Fibroblast of lung (primary cell): ENCODE data around the gene FHIT. TPM values are rescaled to one million over a fixed set of nuclear protein-coding genes. Genes with fewer than 3 reads are reported as not detected.

ENCODE experiments used
- DNase-seq, 2 donors: peaks; one replicate each; pipeline versions ENCODE4 v3.0.0 to v3.0.0-alpha.2; 2010; ENCODE audit warnings: low read depth in 2 of 2
- H2AFZ ChIP-seq: 2 replicates; pipeline ENCODE4 v1.5.1; 2012; ENCODE audit warnings: low read length, control low read depth, inconsistent platforms
- H3K27ac ChIP-seq: 2 replicates; pipeline ENCODE4 v1.5.1; 2011; ENCODE audit warnings: low read length, control low read depth; ENCODE audit not compliant: insufficient read depth
- H3K27me3 ChIP-seq: 2 replicates; pipeline ENCODE4 v1.5.1; 2011; ENCODE audit warnings: mild to moderate bottlenecking, low read length; ENCODE audit not compliant: control insufficient read depth, insufficient read depth
- H3K36me3 ChIP-seq: 2 replicates; pipeline ENCODE4 v1.5.1; 2011; ENCODE audit warnings: low read length; ENCODE audit not compliant: control insufficient read depth, insufficient read depth
- H3K4me1 ChIP-seq: 2 replicates; pipeline ENCODE4 v1.5.1; 2011; ENCODE audit warnings: low read length; ENCODE audit not compliant: control insufficient read depth, insufficient read depth; ENCODE audit errors: extremely low read depth
- H3K4me2 ChIP-seq: 2 replicates; pipeline ENCODE4 v1.5.1; 2011; ENCODE audit warnings: low read length, control low read depth; ENCODE audit not compliant: insufficient read depth; ENCODE audit errors: extremely low read depth
- H3K4me3 ChIP-seq, 4 experiments: fragments of 200-600 bp in 1 of 4; sonication (generic) in 1 of 4; replicated peaks in 1 of 4; 2 replicates each; pipeline ENCODE4 v1.5.1; 2011 to 2016; ENCODE audit warnings: low read length in 4 of 4, low read depth in 3 of 4, mild to moderate bottlenecking in 3 of 4, control low read depth in 2 of 4, inconsistent platforms in 1 of 4, mixed read lengths in 1 of 4; ENCODE audit not compliant: insufficient read depth in 1 of 4; ENCODE audit errors: control extremely low read depth in 1 of 4
- H3K79me2 ChIP-seq: 2 replicates; pipeline ENCODE4 v1.5.1; 2012; ENCODE audit warnings: mild to moderate bottlenecking, low read length, inconsistent platforms; ENCODE audit not compliant: control insufficient read depth, insufficient read depth
- H3K9ac ChIP-seq: 2 replicates; pipeline ENCODE4 v1.5.1; 2011; ENCODE audit warnings: mild to moderate bottlenecking, low read length, control low read depth; ENCODE audit not compliant: insufficient read depth
- H3K9me3 ChIP-seq: 2 replicates; pipeline ENCODE4 v1.5.1; 2012; ENCODE audit warnings: low read depth, low read length; ENCODE audit not compliant: control insufficient read depth, insufficient read depth
- H4K20me1 ChIP-seq: 2 replicates; pipeline ENCODE4 v1.5.1; 2011; ENCODE audit warnings: low read length; ENCODE audit not compliant: control insufficient read depth, insufficient read depth; ENCODE audit errors: extremely low read depth
- CTCF ChIP-seq, 2 donors: IDR thresholded peaks in 1 of 2; conservative IDR thresholded peaks in 1 of 2; 1 replicate in 1 of 2; 2 replicates in 1 of 2; pipeline ENCODE4 v1.5.1; 2011 to 2012; ENCODE audit warnings: low read length in 2 of 2, control low read depth in 1 of 2, inconsistent platforms in 1 of 2, low read depth in 1 of 2, mild to moderate bottlenecking in 1 of 2
- EZH2 ChIP-seq: IDR thresholded peaks from 2 replicates; pipeline ENCODE4 v1.5.1; 2012; ENCODE audit warnings: low read length, control low read depth, mild to moderate bottlenecking; ENCODE audit errors: missing control alignments
- polyA plus RNA-seq, 2 donors: library from polyadenylated mRNA; depleted of rRNA in 1 of 2; stranded (reverse) in 1 of 2; unstranded in 1 of 2; fragments of >200 nt; gene quantifications; 2 replicates each; pipeline ENCODE4 v1.2.1, GENCODE V29; 2011 to 2012; ENCODE audit warnings: missing spikeins in 1 of 2
- total RNA-seq: library from RNA; depleted of rRNA; stranded (reverse); fragments of >200 nt; gene quantifications from 2 replicates; pipeline ENCODE4 v1.2.1, GENCODE V29; 2014

The FHIT gene
- total and polyA plus RNA-seq, 2 donors (not counting 1 experiment from before 2014, with no cell fraction given), result 0.79 to 2.1 TPM

DNA sequence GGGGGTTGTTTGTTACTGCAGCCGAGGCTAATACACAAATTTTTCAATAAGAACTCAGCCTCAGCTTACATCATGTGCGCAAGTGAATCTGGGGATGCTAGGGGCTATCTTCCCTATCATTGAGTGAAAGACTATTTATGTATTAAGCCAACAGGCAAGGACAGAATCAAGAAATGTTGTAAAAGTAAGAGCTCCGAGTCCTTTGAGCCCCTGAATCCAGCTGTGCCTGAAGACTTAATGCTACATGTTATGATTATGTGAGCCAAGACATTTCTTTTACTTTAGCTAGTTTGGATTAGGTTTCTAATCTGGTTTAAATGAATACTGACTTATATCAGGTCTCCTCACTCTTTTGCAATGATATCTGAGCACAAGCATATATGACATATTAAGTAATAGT is 1418.5 kb downstream of the FHIT start:
- H3K27ac ChIP-seq, result no peak overlapping the region
- no peaks in the 10 kb centered on the region for H3K4me1 ChIP-seq
- no peaks in the 10 kb centered on the region for H3K9me3 ChIP-seq
- TF ChIP-seq EZH2 (no peak), CTCF (conservative IDR thresholded peaks at IDR 0.05 in 1 of 2, IDR thresholded peaks at IDR 0.05 in 1 of 2; ENCODE audit: low read depth in 1 of 2, low read length in 2 of 2) (no peak)
- no peaks in the 10 kb centered on the region for H3K36me3 ChIP-seq
- H2AFZ ChIP-seq, result no peak overlapping the region
- no peak for DNase-seq
- no peaks in the 10 kb centered on the region for H3K27me3 ChIP-seq
- H4K20me1 ChIP-seq, result no peaks in the 10 kb centered on the region
- no peak overlapping the region for H3K4me3 ChIP-seq
- no peak overlapping the region for H3K4me2 ChIP-seq
- no peak overlapping the region for H3K9ac ChIP-seq
- no peaks in the 10 kb centered on the region for H3K79me2 ChIP-seq

DNA sequence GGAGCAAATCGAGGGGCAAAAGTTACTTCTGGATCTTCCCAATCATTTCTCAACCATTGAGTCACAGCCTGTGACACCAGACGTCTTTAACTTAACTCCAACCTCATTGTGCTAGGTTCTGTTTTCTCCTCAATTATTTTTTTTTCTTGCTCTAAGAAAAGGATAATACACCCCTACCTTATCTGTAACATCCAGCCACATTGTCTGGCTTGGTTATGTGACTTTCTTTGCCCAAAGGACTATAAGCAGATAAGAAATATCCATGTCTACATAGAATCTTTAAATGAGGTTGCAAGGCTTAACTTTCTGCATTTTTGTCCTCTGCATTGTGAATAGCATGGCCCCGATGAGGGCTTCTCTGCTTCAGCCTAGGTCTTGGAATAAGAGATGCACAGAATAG is 1419.0 kb downstream of the FHIT start:
- Histone ChIP-seq H3K27ac (no peak overlapping the region), H3K4me2 (no peak overlapping the region), H3K36me3 (no peaks in the 10 kb centered on the region), H2AFZ (no peak overlapping the region), H3K4me3 (no peak overlapping the region), H3K9ac (no peak overlapping the region), H4K20me1 (no peaks in the 10 kb centered on the region), H3K79me2 (no peaks in the 10 kb centered on the region), H3K9me3 (no peaks in the 10 kb centered on the region), H3K4me1 (no peaks in the 10 kb centered on the region), H3K27me3 (no peaks in the 10 kb centered on the region)
- no peak for TF ChIP-seq EZH2
- no peak for TF ChIP-seq CTCF (conservative IDR thresholded peaks at IDR 0.05 in 1 of 2, IDR thresholded peaks at IDR 0.05 in 1 of 2; ENCODE audit: low read depth in 1 of 2, low read length in 2 of 2)
- DNase-seq, result no peak

GRCh38 chr3:59831394-59831793 is 1419.9 kb downstream of the FHIT start:
- Histone ChIP-seq H3K36me3 (no peaks in the 10 kb centered on the region), H3K4me2 (no peak overlapping the region), H3K27ac (no peak overlapping the region), H3K4me3 (no peak overlapping the region), H2AFZ (no peak overlapping the region), H3K9me3 (no peaks in the 10 kb centered on the region), H3K27me3 (no peaks in the 10 kb centered on the region), H3K79me2 (no peaks in the 10 kb centered on the region), H4K20me1 (no peaks in the 10 kb centered on the region), H3K9ac (no peak overlapping the region), H3K4me1 (no peaks in the 10 kb centered on the region)
- TF ChIP-seq CTCF (conservative IDR thresholded peaks at IDR 0.05 in 1 of 2, IDR thresholded peaks at IDR 0.05 in 1 of 2; ENCODE audit: low read depth in 1 of 2, low read length in 2 of 2), result no peak
- no peak for TF ChIP-seq EZH2
- DNase-seq, result no peak
